Measurements from ENCODE around the gene TBC1D22B. TPM values are rescaled to one million over a fixed set of nuclear protein-coding genes. Genes with fewer than 3 reads are reported as not detected.
"Not testable (repeated sequence)": the region's sequence is repeated elsewhere in the genome, so short reads cannot be mapped to it uniquely, and the experiment has no call there.

Gene TBC1D22B
- total and polyA plus RNA-seq, 3 donors from 2014 or later: 23.1 to 36.4 (median 25.6) TPM

DNA sequence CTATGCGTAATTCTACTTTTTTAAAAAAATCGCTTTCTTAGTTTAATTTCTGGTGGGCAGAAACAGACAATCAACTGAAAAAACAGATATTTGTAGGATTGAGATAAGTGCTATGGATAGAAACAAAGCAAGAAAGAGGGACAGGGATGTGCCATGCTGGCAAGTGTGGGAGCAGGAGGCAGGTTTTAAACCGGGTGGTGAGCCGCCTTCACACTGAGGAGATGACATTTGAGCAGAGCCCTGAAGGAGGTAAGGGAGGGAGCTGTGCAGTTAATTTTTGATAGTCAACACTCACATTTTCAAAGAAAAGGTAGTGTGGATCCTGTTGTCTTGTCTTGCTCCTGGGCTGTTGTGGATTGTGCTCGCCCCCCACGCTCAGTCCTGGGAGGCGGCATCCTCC is 47.2 kb downstream of the TBC1D22B start:
- no peaks in the 10 kb centered on the region for H3K36me3 ChIP-seq (ENCODE audit: low read depth, missing control alignments)
- no peak overlapping the region for H3K27ac ChIP-seq
- no peak for TF ChIP-seq POLR2A (IDR thresholded peaks at IDR 0.05)
- TF ChIP-seq, protein P1, sequence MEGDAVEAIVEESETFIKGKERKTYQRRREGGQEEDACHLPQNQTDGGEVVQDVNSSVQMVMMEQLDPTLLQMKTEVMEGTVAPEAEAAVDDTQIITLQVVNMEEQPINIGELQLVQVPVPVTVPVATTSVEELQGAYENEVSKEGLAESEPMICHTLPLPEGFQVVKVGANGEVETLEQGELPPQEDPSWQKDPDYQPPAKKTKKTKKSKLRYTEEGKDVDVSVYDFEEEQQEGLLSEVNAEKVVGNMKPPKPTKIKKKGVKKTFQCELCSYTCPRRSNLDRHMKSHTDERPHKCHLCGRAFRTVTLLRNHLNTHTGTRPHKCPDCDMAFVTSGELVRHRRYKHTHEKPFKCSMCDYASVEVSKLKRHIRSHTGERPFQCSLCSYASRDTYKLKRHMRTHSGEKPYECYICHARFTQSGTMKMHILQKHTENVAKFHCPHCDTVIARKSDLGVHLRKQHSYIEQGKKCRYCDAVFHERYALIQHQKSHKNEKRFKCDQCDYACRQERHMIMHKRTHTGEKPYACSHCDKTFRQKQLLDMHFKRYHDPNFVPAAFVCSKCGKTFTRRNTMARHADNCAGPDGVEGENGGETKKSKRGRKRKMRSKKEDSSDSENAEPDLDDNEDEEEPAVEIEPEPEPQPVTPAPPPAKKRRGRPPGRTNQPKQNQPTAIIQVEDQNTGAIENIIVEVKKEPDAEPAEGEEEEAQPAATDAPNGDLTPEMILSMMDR (IDR thresholded peaks at IDR 0.05): no peak
- H3K4me3 ChIP-seq: no peak overlapping the region
- no peaks in the 10 kb centered on the region for H3K9me3 ChIP-seq
- H3K27me3 ChIP-seq: no peaks in the 10 kb centered on the region
- intact Hi-C loops (cut with DNase I; ENCODE audit: low total_unique reads): no loop called here
- WGBS, 2 donors: 95 to 96% methylated on average over 7 of the region's 7 CpGs
- peaks cover 8% of the 10 kb centered on the region for H3K4me1 ChIP-seq
- DNase-seq: no peak

DNA sequence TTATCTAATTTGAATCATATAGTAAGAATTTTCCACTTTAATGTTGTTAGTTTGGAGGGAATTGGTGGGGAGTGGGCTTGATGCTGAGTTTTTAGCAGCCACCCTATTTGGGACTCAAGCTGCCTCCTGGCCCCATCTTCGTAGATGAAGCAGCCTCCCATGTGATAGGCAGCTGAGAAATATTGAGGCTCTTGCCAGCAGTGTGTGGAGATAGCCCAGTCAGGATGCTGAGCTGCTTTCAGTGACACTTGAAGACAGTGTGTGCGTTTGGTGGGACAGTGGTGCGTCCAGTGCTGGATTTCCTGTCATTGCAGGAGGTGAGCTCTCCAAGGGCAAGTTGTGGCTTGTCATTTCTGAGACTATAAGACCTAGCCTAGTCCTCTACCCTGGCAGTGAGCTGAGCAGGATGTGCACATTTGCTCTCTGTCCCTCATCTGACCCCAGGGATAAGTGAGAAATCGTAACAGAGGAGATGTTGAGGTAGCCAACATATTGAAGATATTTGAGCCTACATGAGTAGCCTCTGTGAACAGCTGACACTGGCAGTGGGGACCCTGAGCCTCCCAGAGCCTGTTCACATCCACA is 48.4 kb downstream of the TBC1D22B start:
- Histone ChIP-seq H3K4me3 (no peak overlapping the region), H3K27me3 (no peaks in the 10 kb centered on the region), H3K27ac (no peak overlapping the region), H3K36me3 (ENCODE audit: low read depth, missing control alignments) (no peaks in the 10 kb centered on the region), H3K4me1 (peaks cover 8% of the 10 kb centered on the region), H3K9me3 (no peaks in the 10 kb centered on the region)
- DNase-seq: no peak
- TF ChIP-seq POLR2A (IDR thresholded peaks at IDR 0.05): no peak
- TF ChIP-seq, protein P1 (IDR thresholded peaks at IDR 0.05): no peak
- intact Hi-C loops (cut with DNase I; ENCODE audit: low total_unique reads): no loop called here
- 94 to 100% methylated on average over 2 to 4 of the region's 4 CpGs for WGBS, 2 donors

DNA sequence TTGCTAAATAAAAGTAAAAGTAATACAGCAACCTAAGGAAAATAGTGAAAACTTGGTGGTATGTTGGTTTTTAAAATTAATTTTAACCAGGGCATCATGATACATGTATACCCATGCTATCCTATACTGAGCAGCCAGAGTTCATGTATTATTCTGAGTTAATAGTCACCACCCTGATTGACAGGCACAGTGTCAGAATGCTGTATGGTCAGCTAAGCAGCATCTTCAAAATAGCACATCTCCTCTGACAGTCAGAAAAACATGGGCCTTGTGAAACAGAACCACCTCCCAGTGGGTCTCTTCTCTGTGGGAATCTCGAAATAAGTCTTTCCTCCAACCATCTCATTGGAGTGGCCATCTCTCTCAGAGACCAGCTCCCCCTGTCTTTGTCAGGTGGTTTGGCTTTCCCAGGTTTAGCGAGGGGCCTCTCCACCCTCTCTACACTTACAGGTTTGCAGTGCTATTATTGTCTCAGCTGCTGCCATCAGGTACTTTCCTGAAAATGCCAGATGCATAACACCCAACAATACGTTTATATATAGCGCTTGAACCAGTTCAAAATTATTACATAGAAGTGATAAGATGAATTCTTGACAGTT is 49.2 kb downstream of the TBC1D22B start:
- Histone ChIP-seq H3K27me3 (no peaks in the 10 kb centered on the region), H3K27ac (no peak overlapping the region), H3K36me3 (ENCODE audit: low read depth, missing control alignments) (no peaks in the 10 kb centered on the region), H3K9me3 (no peaks in the 10 kb centered on the region), H3K4me3 (no peak overlapping the region), H3K4me1 (peaks cover 8% of the 10 kb centered on the region)
- intact Hi-C loops (cut with DNase I; ENCODE audit: low total_unique reads): no loop called here
- no peak for DNase-seq
- WGBS, 2 donors: 88 to 92% methylated on average over 4 of the region's 4 CpGs
- TF ChIP-seq POLR2A (IDR thresholded peaks at IDR 0.05): no peak
- TF ChIP-seq, protein P1 (IDR thresholded peaks at IDR 0.05): no peak

DNA sequence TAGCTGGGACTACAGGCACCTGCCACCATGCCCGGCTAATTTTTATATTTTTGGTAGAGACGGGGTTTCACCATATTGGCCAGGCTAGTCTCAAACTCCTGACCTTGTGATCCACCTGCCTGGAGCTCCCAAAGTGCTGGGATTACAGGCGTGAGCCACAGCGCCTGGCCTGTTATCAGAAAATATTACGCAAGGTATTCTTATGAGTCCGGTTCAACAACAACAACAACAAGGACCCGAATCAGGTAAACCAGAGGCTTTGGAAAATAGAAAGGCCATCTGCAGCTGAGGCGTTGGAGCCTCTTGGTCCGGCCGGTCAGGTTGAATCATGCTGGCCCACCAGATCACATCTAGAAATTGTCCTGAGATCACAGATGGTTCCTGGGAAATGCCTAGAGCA is 49.9 kb downstream of the TBC1D22B start:
- H3K9me3 ChIP-seq; H3K36me3 ChIP-seq (ENCODE audit: low read depth, missing control alignments); H3K27me3 ChIP-seq; intact Hi-C loops (cut with DNase I; ENCODE audit: low total_unique reads); H3K27ac ChIP-seq; H3K4me3 ChIP-seq; DNase-seq; H3K4me1 ChIP-seq: not testable (repeated sequence)
- 97% methylated on average over 10 of the region's 10 CpGs for WGBS, 2 donors

DNA sequence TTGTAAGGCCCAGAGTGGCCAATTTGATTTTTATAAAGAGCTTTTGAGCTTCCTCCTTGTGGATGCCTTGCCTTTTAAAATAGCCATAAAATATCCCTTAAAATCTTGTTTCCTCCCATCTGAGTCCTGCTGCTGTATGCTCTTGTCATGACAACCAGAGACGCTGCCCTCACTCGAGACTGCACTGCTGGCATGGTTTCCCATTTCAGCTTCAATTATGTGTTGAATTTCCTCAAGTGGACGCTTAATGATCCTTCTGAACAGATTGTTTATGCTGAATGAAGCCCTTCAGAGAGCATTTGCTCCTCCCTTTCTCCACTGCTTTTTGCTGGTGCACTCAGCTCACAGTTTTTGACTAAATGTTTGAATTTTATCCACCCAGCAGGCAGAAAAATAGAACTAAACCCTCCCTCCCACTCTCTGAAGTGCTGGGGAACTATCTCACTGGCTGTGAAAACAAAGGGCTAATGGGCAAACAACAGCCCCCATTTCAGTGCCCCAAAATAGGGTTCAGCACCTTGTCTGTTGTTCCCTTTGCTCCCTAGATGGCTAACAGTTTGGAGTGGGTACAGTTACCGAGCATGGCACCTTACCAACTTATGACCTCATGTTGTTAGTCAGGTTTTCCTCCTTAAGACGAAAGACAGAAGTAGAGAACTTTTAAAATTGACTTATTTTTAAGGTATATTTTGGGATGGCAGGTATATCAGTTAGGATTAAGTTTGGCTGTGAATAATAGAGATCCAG is 50.7 kb downstream of the TBC1D22B start:
- TF ChIP-seq, protein P1 (IDR thresholded peaks at IDR 0.05): no peak
- TF ChIP-seq POLR2A (IDR thresholded peaks at IDR 0.05): no peak
- DNase-seq: no peak
- H3K27me3 ChIP-seq: no peaks in the 10 kb centered on the region
- H3K4me3 ChIP-seq: no peak overlapping the region
- no peak overlapping the region for H3K27ac ChIP-seq
- intact Hi-C loops (cut with DNase I; ENCODE audit: low total_unique reads): no loop called here
- H3K9me3 ChIP-seq: no peaks in the 10 kb centered on the region
- WGBS, 2 donors: 55 to 72% methylated on average over 5 of the region's 5 CpGs
- H3K4me1 ChIP-seq: peaks cover 8% of the 10 kb centered on the region
- H3K36me3 ChIP-seq (ENCODE audit: low read depth, missing control alignments): no peaks in the 10 kb centered on the region
